ENCODE data around the gene TLR7.

The TLR7 gene
- 0 reads per million in 3 donors for total RNA-seq

GRCh38 chrX:12866451-12867377 lies at the start of gene TLR7:
TLR7 (plus strand) TSS chrX:12867072; CDS start chrX:12867579, 507 bp downstream.
- Histone ChIP-seq H3K4me3 (ENCODE audit: insufficient read depth, low read depth, low read length, poor library complexity, severe bottlenecking) (no peak within 1 kb of the TSS), H3K9me3 (ENCODE audit: control insufficient read depth, low read length) (no peaks in the 10 kb centered on the region), H3K27ac (ENCODE audit: insufficient read depth, low read length, poor library complexity, severe bottlenecking) (no peak within 1 kb of the TSS), H3K36me3 (ENCODE audit: control insufficient read depth, insufficient read depth, low read length) (no peaks in the 10 kb centered on the region), H3K4me1 (ENCODE audit: control insufficient read depth, insufficient read depth, low read length, poor library complexity, severe bottlenecking) (no peaks in the 10 kb centered on the region), H3K27me3 (replicated peaks; ENCODE audit: control insufficient read depth, insufficient read depth, low read length, poor library complexity, severe bottlenecking) (peaks cover 3% of the 10 kb centered on the region)
- no peak for DNase-seq

- Histone ChIP-seq H3K9me3 (ENCODE audit: control insufficient read depth, low read length) (no peaks in the 10 kb centered on the region), H3K4me3 (ENCODE audit: insufficient read depth, low read depth, low read length, poor library complexity, severe bottlenecking) (no peak overlapping the region), H3K27me3 (replicated peaks; ENCODE audit: control insufficient read depth, insufficient read depth, low read length, poor library complexity, severe bottlenecking) (no peaks in the 10 kb centered on the region), H3K4me1 (ENCODE audit: control insufficient read depth, insufficient read depth, low read length, poor library complexity, severe bottlenecking) (no peaks in the 10 kb centered on the region), H3K36me3 (ENCODE audit: control insufficient read depth, insufficient read depth, low read length) (no peaks in the 10 kb centered on the region), H3K27ac (ENCODE audit: insufficient read depth, low read length, poor library complexity, severe bottlenecking) (no peak overlapping the region)
- no peak for DNase-seq
Observed at GRCh38 chrX:12817528-12817927, 49.3 kb upstream of the TLR7 start.

GRCh38 chrX:12819222-12819621 lies 47.6 kb upstream of the TLR7 start:
- no peaks in the 10 kb centered on the region for H3K36me3 ChIP-seq (ENCODE audit: control insufficient read depth, insufficient read depth, low read length)
- no peak overlapping the region for H3K27ac ChIP-seq (ENCODE audit: insufficient read depth, low read length, poor library complexity, severe bottlenecking)
- no peaks in the 10 kb centered on the region for H3K9me3 ChIP-seq (ENCODE audit: control insufficient read depth, low read length)
- no peaks in the 10 kb centered on the region for H3K4me1 ChIP-seq (ENCODE audit: control insufficient read depth, insufficient read depth, low read length, poor library complexity, severe bottlenecking)
- H3K27me3 ChIP-seq (replicated peaks; ENCODE audit: control insufficient read depth, insufficient read depth, low read length, poor library complexity, severe bottlenecking) = no peaks in the 10 kb centered on the region
- no peak overlapping the region for H3K4me3 ChIP-seq (ENCODE audit: insufficient read depth, low read depth, low read length, poor library complexity, severe bottlenecking)
- DNase-seq = no peak

- DNase-seq = no peak
- Histone ChIP-seq H3K4me1 (ENCODE audit: control insufficient read depth, insufficient read depth, low read length, poor library complexity, severe bottlenecking) (no peaks in the 10 kb centered on the region), H3K27me3 (replicated peaks; ENCODE audit: control insufficient read depth, insufficient read depth, low read length, poor library complexity, severe bottlenecking) (no peaks in the 10 kb centered on the region), H3K4me3 (ENCODE audit: insufficient read depth, low read depth, low read length, poor library complexity, severe bottlenecking) (no peak overlapping the region), H3K27ac (ENCODE audit: insufficient read depth, low read length, poor library complexity, severe bottlenecking) (no peak overlapping the region), H3K9me3 (ENCODE audit: control insufficient read depth, low read length) (no peaks in the 10 kb centered on the region), H3K36me3 (ENCODE audit: control insufficient read depth, insufficient read depth, low read length) (no peaks in the 10 kb centered on the region)
Observed at GRCh38 chrX:12820737-12821136, 46.1 kb upstream of the TLR7 start.

GRCh38 chrX:12824944-12825343 lies 41.9 kb upstream of the TLR7 start:
- H3K27me3 ChIP-seq (replicated peaks; ENCODE audit: control insufficient read depth, insufficient read depth, low read length, poor library complexity, severe bottlenecking) = no peaks in the 10 kb centered on the region
- H3K36me3 ChIP-seq (ENCODE audit: control insufficient read depth, insufficient read depth, low read length) = no peaks in the 10 kb centered on the region
- H3K4me3 ChIP-seq (ENCODE audit: insufficient read depth, low read depth, low read length, poor library complexity, severe bottlenecking) = no peak overlapping the region
- H3K4me1 ChIP-seq (ENCODE audit: control insufficient read depth, insufficient read depth, low read length, poor library complexity, severe bottlenecking) = no peaks in the 10 kb centered on the region
- no peak for DNase-seq
- H3K27ac ChIP-seq (ENCODE audit: insufficient read depth, low read length, poor library complexity, severe bottlenecking) = no peak overlapping the region
- no peaks in the 10 kb centered on the region for H3K9me3 ChIP-seq (ENCODE audit: control insufficient read depth, low read length)

- H3K9me3 ChIP-seq (ENCODE audit: control insufficient read depth, low read length) = no peaks in the 10 kb centered on the region
- H3K27me3 ChIP-seq (replicated peaks; ENCODE audit: control insufficient read depth, insufficient read depth, low read length, poor library complexity, severe bottlenecking) = no peaks in the 10 kb centered on the region
- no peaks in the 10 kb centered on the region for H3K4me1 ChIP-seq (ENCODE audit: control insufficient read depth, insufficient read depth, low read length, poor library complexity, severe bottlenecking)
- no peak overlapping the region for H3K4me3 ChIP-seq (ENCODE audit: insufficient read depth, low read depth, low read length, poor library complexity, severe bottlenecking)
- no peak overlapping the region for H3K27ac ChIP-seq (ENCODE audit: insufficient read depth, low read length, poor library complexity, severe bottlenecking)
- no peak for DNase-seq
- H3K36me3 ChIP-seq (ENCODE audit: control insufficient read depth, insufficient read depth, low read length) = no peaks in the 10 kb centered on the region
Observed at GRCh38 chrX:12825801-12826200, 41.1 kb upstream of the TLR7 start.

- H3K27ac ChIP-seq (ENCODE audit: insufficient read depth, low read length, poor library complexity, severe bottlenecking) = no peak overlapping the region
- H3K27me3 ChIP-seq (replicated peaks; ENCODE audit: control insufficient read depth, insufficient read depth, low read length, poor library complexity, severe bottlenecking) = no peaks in the 10 kb centered on the region
- H3K4me1 ChIP-seq (ENCODE audit: control insufficient read depth, insufficient read depth, low read length, poor library complexity, severe bottlenecking) = no peaks in the 10 kb centered on the region
- DNase-seq = no peak
- H3K36me3 ChIP-seq (ENCODE audit: control insufficient read depth, insufficient read depth, low read length) = no peaks in the 10 kb centered on the region
- H3K9me3 ChIP-seq (ENCODE audit: control insufficient read depth, low read length) = no peaks in the 10 kb centered on the region
- H3K4me3 ChIP-seq (ENCODE audit: insufficient read depth, low read depth, low read length, poor library complexity, severe bottlenecking) = no peak overlapping the region
Observed at GRCh38 chrX:12843061-12843667, 23.7 kb upstream of the TLR7 start.

GRCh38 chrX:12843668-12844279 lies 23.1 kb upstream of the TLR7 start:
- Histone ChIP-seq H3K4me1 (ENCODE audit: control insufficient read depth, insufficient read depth, low read length, poor library complexity, severe bottlenecking) (no peaks in the 10 kb centered on the region), H3K27me3 (replicated peaks; ENCODE audit: control insufficient read depth, insufficient read depth, low read length, poor library complexity, severe bottlenecking) (no peaks in the 10 kb centered on the region), H3K9me3 (ENCODE audit: control insufficient read depth, low read length) (no peaks in the 10 kb centered on the region), H3K4me3 (ENCODE audit: insufficient read depth, low read depth, low read length, poor library complexity, severe bottlenecking) (peak overlapping the region; percentile 5), H3K36me3 (ENCODE audit: control insufficient read depth, insufficient read depth, low read length) (no peaks in the 10 kb centered on the region), H3K27ac (ENCODE audit: insufficient read depth, low read length, poor library complexity, severe bottlenecking) (no peak overlapping the region)
- no peak for DNase-seq

- H3K9me3 ChIP-seq (ENCODE audit: control insufficient read depth, low read length) = no peaks in the 10 kb centered on the region
- no peaks in the 10 kb centered on the region for H3K36me3 ChIP-seq (ENCODE audit: control insufficient read depth, insufficient read depth, low read length)
- no peak for DNase-seq
- H3K27ac ChIP-seq (ENCODE audit: insufficient read depth, low read length, poor library complexity, severe bottlenecking) = no peak overlapping the region
- H3K27me3 ChIP-seq (replicated peaks; ENCODE audit: control insufficient read depth, insufficient read depth, low read length, poor library complexity, severe bottlenecking) = no peaks in the 10 kb centered on the region
- no peaks in the 10 kb centered on the region for H3K4me1 ChIP-seq (ENCODE audit: control insufficient read depth, insufficient read depth, low read length, poor library complexity, severe bottlenecking)
- H3K4me3 ChIP-seq (ENCODE audit: insufficient read depth, low read depth, low read length, poor library complexity, severe bottlenecking) = peak overlapping the region; percentile 5
Observed at GRCh38 chrX:12844319-12844718, 22.6 kb upstream of the TLR7 start.

- Histone ChIP-seq H3K36me3 (ENCODE audit: control insufficient read depth, insufficient read depth, low read length) (no peaks in the 10 kb centered on the region), H3K4me3 (ENCODE audit: insufficient read depth, low read depth, low read length, poor library complexity, severe bottlenecking) (no peak overlapping the region), H3K27me3 (replicated peaks; ENCODE audit: control insufficient read depth, insufficient read depth, low read length, poor library complexity, severe bottlenecking) (peaks cover 3% of the 10 kb centered on the region), H3K27ac (ENCODE audit: insufficient read depth, low read length, poor library complexity, severe bottlenecking) (no peak overlapping the region), H3K9me3 (ENCODE audit: control insufficient read depth, low read length) (no peaks in the 10 kb centered on the region), H3K4me1 (ENCODE audit: control insufficient read depth, insufficient read depth, low read length, poor library complexity, severe bottlenecking) (no peaks in the 10 kb centered on the region)
- no peak for DNase-seq
Observed at GRCh38 chrX:12865359-12865758, 1.5 kb upstream of the TLR7 start.

Measured in effector memory CD4-positive, alpha-beta T cell (primary cell).